ENCODE data around the gene CCNF. TPM values are rescaled to one million over a fixed set of nuclear protein-coding genes. Genes with fewer than 3 reads are reported as not detected.
"Not testable (repeated sequence)": the region's sequence is repeated elsewhere in the genome, so short reads cannot be mapped to it uniquely, and the experiment has no call there.

The CCNF gene
- polyA plus RNA-seq, 4 donors, result 7.8 to 11.9 (median 10.3) TPM

DNA sequence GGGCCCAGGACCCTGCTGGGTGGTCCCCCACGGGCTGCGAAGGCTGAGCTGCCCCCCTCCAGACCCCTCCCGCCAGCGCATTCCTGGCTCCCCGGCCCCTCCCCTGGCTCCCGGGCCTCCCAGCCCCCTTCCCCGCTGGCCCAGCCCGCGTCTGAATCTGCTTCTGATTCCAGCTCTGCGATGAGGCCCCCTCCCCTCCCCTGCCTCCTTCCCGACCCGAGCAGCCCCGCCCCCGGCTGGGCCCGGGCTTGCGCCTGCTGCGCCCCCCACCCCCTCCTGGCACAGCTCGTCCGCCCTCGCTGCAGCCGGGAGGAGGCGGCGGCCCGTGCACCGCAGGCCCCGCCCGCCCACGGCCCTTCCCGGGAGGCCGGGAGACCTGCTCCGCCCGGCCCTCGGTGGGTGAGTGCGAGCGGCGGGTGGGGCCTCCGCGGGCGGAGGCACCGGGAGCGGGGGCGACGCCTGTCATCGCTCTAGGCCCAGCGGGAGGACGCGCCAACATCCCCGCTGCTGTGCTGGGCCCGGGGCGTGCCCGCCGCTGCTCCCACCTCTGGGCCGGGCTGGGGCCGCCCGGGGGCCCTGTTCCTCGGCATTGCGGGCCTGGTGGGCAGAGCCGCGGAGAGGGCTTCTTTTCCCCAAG lies 41.9 kb downstream of the CCNF start, which contains the start of gene NTN3:
NTN3 (plus strand) TSS at position 282 of the 637 bp plus-strand sequence. CDS start 405 bp downstream, outside the sequence.
- DNase-seq (ENCODE audit: low read depth in 4 of 4, low spot score in 3 of 4), result no peak

DNA sequence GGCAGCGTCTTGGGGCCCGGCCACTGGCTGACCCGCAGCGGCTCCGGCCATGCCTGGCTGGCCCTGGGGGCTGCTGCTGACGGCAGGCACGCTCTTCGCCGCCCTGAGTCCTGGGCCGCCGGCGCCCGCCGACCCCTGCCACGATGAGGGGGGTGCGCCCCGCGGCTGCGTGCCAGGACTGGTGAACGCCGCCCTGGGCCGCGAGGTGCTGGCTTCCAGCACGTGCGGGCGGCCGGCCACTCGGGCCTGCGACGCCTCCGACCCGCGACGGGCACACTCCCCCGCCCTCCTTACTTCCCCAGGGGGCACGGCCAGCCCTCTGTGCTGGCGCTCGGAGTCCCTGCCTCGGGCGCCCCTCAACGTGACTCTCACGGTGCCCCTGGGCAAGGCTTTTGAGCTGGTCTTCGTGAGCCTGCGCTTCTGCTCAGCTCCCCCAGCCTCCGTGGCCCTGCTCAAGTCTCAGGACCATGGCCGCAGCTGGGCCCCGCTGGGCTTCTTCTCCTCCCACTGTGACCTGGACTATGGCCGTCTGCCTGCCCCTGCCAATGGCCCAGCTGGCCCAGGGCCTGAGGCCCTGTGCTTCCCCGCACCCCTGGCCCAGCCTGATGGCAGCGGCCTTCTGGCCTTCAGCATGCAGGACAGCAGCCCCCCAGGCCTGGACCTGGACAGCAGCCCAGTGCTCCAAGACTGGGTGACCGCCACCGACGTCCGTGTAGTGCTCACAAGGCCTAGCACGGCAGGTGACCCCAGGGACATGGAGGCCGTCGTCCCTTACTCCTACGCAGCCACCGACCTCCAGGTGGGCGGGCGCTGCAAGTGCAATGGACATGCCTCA lies 42.6 kb downstream of the CCNF start:
- DNase-seq (ENCODE audit: low read depth in 4 of 4, low spot score in 3 of 4), result no peak

DNA sequence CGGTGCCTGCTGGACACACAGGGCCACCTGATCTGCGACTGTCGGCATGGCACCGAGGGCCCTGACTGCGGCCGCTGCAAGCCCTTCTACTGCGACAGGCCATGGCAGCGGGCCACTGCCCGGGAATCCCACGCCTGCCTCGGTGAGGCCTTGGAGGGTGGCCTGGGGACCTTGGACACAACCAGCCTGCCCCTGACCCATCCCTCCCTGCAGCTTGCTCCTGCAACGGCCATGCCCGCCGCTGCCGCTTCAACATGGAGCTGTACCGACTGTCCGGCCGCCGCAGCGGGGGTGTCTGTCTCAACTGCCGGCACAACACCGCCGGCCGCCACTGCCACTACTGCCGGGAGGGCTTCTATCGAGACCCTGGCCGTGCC lies 43.2 kb downstream of the CCNF start:
- DNase-seq (ENCODE audit: low read depth in 4 of 4, low spot score in 3 of 4), result no peak

GRCh38 chr16:2472885-2473445 lies 43.7 kb downstream of the CCNF start:
- no peak for DNase-seq (ENCODE audit: low read depth in 4 of 4, low spot score in 3 of 4)

GRCh38 chr16:2473446-2473926 lies 44.2 kb downstream of the CCNF start:
- DNase-seq (ENCODE audit: low read depth in 4 of 4, low spot score in 3 of 4), result no peak

DNA sequence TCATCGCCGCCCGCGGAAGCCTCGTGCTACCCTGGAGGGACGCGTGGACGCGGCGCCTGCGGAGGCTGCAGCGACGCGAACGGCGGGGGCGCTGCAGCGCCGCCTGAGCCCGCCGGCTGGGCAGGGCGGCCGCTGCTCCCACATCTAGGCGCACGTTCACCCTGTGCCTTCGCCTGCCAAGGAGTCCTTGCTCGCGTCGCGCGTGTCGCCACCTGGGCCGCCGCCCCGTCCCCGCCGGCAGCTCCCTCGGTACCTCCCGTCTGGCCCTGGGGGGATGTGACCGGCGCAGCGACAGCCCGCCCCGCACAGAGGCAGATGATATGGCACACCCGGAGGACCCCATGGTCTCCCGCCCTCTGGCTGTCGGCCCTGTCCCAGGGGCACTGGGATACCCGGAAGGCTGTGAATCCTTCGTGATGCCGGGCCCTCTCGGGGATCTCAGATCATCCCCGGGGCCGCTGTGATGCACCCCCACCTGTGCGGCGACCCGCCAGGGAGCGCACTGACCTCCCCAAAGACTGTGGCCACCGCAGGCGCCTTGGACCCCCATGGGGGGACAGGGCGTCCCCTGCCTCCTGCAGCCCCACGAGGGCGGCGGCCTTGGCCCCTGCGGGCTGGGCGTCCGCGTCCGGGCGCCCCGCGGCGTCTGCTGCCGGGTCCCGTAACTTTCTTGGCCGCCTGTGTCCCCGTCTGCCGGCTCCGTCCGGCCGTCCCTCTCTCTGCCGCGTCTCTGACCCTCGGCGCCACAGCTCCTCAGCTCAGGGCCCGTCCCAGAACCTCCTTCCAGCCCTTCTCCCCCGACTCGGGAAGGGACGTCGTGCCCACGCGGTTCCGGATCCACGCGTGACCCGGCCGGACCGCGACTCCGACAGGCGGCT lies 45.0 kb downstream of the CCNF start:
- DNase-seq (ENCODE audit: low read depth in 4 of 4, low spot score in 3 of 4), result no peak

- peak in 3 of 4 donors; percentile 69 to 77 (median 75) for DNase-seq (ENCODE audit: low read depth in 4 of 4, low spot score in 3 of 4)
These were observed 45.7 kb downstream of the CCNF start, which contains the start of gene TBC1D24 for GRCh38 chr16:2474877-2475412. TBC1D24 (plus strand) TSS chr16:2475127; CDS start chr16:2496149, 21,022 bp downstream.

DNA sequence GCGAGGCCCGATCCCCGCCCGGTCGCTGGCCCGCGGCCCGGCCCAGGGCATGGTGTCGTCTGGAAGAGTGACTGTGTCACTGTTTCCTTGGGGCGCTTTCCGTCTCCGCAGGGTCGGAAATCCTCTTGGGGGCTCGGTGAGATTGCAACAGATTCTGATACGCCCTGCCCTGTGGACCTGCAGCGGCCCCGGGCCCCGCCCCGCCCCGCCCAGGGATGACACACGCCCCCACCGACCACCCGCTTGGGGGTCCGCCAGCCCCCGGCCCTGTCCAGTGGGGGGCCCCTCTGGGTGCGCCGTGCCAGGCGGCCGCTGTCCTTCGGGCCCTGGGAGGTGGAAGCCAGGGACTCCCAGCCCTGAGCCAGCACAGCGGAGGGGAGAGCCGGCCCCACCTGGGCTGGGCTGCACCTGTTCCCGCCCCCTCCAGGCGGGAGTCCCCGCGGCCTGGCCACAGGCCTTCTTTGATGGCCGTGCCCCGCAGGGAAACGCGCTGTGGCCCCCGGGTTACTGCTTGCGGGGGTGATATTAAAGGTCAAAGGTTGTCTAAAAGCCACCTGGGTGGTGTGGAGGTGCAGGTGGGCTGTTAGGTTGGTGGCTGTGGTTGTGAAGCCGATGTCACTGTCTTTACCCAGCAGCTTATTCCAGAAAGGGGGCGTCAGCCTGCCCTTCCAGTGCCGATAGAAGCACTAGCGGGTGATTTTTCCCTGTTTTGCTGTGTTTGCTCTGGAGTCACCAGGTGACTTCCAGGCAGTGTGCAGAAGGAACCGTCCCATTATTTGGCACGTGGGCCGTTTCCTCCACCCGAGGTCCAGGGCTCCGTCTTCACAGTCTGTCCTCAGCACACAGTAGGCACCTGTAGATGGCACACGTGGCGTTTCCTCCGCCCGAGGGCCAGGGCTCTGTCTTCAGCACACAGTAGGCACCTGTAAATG lies 46.4 kb downstream of the CCNF start:
- DNase-seq (ENCODE audit: low read depth in 4 of 4, low spot score in 3 of 4), result no peak

DNA sequence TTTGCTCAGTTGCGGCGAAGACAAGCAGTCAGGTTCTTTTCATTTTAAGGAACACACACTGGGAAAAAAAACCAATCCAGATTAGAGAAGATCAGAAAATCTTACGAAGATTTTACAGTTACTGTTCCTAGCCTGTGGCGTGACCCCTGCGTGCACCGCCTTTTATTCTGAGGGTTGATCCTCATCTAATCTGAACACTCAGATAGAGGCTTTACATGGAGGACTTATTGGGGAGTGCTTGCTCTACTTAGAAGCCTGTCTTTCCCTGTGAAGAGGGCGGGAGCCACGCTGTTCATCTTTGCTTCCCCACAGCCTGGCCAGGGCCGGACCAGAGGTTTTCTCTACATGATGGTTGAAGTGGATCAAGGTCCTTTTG lies 47.1 kb downstream of the CCNF start:
- no peak for DNase-seq (ENCODE audit: low read depth in 4 of 4, low spot score in 3 of 4)

DNA sequence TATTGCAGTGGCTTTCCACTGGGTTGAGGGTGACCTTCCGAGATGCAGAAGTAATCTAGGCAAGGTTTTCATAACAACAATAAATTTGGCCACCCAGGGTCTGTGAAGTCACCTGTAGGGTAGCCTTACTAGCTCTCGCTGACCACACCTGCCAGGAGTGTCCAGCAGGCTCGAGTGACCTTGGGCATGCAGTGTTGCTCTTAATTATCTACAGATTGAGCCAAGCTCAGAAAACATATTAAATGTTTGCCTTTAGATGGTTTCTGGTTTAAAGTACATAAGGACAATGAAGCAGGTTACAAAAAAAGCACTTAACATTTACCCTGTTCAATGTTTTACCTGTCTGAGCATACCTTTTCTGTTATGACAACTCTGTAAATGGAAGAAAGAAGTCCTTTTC lies 47.5 kb downstream of the CCNF start:
- DNase-seq (ENCODE audit: low read depth in 4 of 4, low spot score in 3 of 4), result no peak

DNA sequence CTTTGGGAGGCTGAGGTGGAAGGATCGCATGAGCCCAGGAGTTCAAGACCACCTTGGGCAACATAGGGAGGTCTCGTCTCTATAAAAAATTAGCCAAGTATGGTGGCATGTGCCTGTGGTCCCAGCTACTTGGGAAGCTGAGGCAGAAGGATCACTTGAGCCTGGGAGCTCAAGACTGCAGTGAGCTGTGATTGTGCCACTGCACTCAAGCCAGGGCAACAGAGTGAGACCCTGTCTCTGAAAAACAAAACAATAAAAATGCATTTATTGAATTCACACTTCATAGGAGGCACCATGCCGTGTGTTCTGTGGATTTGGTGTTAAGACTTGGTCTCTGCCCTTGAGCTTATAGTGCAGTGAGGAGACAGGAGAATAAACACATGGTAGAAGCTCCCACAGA lies 48.1 kb downstream of the CCNF start:
- DNase-seq (ENCODE audit: low read depth in 4 of 4, low spot score in 3 of 4), result no peak

DNA sequence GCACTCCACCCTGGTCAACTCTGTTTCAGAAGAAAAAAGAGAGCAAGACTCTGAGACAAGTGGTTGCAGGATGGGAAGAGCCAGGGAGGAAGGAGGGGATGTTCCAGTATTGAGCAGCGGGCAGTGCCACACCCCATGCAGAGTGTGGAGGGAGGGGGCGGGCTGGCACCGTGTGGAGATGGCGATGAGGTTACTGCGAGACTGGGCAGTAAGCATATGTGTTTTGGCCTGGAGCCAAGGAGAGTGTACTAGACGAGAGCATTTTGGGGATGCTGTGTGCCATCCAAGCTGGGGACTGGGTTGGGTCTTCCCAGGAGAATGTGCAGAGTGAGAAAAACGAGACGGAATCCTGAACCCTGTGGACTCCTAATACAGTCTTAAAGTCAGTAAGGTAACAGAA lies 49.0 kb downstream of the CCNF start:
- no peak for DNase-seq (ENCODE audit: low read depth in 4 of 4, low spot score in 3 of 4)

GRCh38 chr16:2479996-2480395 lies 50.7 kb downstream of the CCNF start:
- not testable (repeated sequence) for DNase-seq (ENCODE audit: low read depth in 4 of 4, low spot score in 3 of 4)

DNA sequence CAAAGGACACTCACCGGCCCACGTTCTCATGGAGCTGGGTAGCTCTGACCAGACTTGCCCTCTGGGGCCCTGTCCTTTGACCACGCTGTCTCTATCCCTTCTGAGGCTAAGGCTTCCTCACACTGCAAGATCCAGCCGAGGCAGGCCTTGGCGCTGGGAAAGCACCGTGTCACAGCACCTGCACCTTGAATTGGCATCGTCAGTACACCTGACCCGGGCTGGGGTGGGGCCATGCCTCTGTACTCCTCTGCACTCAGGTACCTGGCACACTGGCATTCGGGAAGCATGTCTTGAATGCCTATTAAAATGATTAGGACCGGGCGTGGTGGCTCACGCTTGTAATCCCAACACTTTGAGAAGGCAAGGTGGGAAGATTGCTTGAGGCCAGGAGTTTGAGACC lies 51.7 kb downstream of the CCNF start:
- no peak for DNase-seq (ENCODE audit: low read depth in 4 of 4, low spot score in 3 of 4)

GRCh38 chr16:2481676-2482075 lies 52.4 kb downstream of the CCNF start:
- no peak for DNase-seq (ENCODE audit: low read depth in 4 of 4, low spot score in 3 of 4)

- no peak for DNase-seq (ENCODE audit: low read depth in 4 of 4, low spot score in 3 of 4)
These were observed 53.0 kb downstream of the CCNF start for GRCh38 chr16:2482249-2482648.

DNA sequence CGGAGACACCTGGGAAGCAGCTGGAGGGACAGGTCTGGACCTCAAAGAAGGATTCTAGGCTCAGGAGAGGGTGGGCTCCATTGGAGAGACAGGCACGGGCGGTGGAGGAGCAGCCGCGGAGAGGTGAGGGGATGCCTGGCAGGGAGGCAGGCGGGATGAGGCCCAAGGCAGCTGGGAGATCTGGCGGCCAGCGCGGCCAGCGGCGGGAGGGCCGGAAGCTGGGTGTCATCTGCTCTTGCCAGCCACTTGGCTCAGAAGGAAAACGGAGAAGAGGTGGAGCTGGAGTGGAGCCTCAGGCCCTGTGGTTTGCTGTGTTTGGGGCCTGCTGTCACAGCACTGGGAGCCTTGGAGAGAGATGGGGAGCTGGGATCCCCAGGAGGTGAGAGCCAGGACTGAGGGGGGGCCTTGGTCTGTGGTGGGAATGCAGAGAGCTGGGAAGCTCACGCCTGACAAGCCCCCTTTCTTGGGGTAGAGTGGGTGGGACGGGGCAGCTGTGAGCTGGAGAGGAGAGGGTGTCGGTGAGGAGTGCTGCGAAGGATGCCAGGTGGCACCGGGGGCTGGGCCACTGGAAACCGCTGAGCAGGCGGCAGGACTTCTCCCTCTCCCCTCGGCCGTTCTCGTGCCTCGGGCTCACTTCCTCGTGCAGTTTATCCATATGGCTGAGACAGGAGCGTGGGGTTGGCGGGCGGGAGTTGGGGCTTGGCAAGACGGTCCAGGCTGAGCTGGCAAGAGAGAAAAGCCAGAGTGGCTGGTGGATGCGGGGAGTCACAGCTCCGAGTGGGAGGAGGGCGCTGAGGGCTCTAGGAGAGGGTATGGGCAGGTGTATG lies 53.7 kb downstream of the CCNF start:
- DNase-seq (ENCODE audit: low read depth in 4 of 4, low spot score in 3 of 4), result no peak

All from left renal pelvis (tissue), 4 donors.